SW 1271 (cell line): ENCODE data around the gene SLC6A17.

Experiments
- DNase-seq, 2 experiments: peaks; one replicate each; lab custom pipeline; 2025; lab: John Stamatoyannopoulos, UW

The SLC6A17 gene

DNA sequence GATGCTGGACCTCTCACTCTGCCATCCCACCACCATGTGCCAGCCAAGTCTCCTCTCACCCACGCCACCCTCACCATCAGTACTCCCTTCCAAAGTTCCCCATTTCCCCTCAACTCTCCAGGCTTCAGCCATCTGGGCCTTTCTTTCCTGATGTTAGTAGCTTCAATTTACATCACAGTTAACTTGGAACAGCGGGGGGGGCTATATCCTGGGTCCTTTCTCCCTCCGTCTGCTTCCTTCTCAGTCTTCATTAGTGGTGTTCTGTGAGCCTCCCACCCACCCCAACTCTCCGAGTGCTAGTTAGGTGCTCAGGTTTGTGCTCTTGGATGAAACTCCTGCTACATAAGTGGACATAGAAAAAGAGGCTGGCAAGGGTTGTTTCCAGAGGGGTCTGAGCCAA lies 91.8 kb downstream of the SLC6A17 start:
- no peak for DNase-seq

- DNase-seq: no peak
Measured at GRCh38 chr1:110242731-110243130, 92.4 kb downstream of the SLC6A17 start.

GRCh38 chr1:110243146-110243545 lies 92.9 kb downstream of the SLC6A17 start:
- no peak for DNase-seq

DNA sequence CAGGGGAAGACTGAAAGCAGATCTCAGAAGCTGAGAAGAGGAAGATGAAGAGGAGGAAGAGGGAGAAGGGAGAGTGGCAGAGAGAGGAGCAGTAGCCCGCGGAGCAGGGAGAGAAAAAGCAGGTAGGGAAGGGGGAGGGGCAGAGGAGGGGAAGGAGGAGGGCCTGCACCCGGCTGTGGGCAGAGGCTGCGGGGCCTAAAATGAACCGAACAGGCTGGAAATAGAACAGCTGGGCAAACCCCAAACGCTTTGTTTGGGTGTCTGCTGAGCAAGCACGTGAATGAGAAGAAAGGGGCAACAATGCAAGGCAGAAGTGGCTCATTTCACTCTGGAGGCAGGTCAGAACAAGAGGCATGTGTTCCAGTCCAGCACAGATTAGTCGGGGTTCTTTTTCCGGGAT lies 93.3 kb downstream of the SLC6A17 start:
- DNase-seq: no peak

GRCh38 chr1:110245876-110246620 lies 95.8 kb downstream of the SLC6A17 start:
- DNase-seq: no peak

DNA sequence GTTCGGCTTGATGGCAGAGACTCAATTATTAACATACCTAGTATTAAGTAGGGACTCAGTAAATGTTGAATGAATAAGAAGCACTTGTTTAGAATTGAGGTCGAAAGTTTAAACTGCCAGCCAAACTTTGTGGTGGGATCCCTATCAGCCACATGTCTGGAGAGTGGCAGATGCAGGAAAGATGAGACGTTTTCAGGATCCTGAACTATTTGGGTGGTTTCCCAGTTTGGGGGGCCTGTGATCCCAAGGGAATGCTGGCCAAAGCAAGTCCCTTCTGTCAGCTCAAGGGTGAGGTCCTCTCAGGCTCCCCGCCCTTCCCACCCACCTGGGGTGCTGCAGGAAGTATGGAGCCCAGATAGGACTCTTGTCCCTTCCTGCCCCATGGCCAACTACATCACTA lies 98.5 kb downstream of the SLC6A17 start:
- no peak for DNase-seq

GRCh38 chr1:110249256-110249655 lies 99.0 kb downstream of the SLC6A17 start:
- no peak for DNase-seq

- DNase-seq: no peak
Measured at GRCh38 chr1:110250008-110250407, 99.7 kb downstream of the SLC6A17 start.

DNA sequence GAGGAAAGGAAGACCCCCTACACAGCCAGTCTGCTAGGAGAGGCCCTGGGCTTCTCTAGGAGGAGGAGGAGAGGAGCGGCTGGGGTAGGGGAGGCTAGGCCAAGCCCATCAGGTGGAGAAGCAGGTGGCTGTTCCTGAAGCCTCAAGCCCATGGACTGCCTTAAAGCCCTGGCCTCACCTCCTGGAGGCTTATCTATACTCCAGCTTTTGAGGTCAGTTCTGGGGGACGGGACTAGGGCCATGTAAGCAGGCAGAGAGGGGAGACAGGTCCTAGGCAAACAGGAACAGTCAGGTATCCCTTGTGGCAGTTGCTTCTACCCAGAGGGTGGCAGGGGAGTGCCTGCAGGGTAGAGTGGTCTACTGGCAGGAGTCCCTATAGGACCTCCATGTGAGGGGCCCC lies 100.5 kb downstream of the SLC6A17 start:
- DNase-seq: no peak
